ENCODE measurements around the gene SCD5. TPM values are rescaled to one million over a fixed set of nuclear protein-coding genes. Genes with fewer than 3 reads are reported as not detected.

Gene SCD5
- total RNA-seq, 1 donor from 2014 or later, result 36.9 TPM

- Histone ChIP-seq H3K36me3 (no peaks in the 10 kb centered on the region), H3K79me2 (ENCODE audit: low read depth) (no peaks in the 10 kb centered on the region), H3K27ac (no peak overlapping the region), H3K4me3 (no peak overlapping the region), H3F3A (ENCODE audit: low read depth) (no peaks in the 10 kb centered on the region), H3K9me3 (ENCODE audit: low read depth) (no peaks in the 10 kb centered on the region), H3K4me2 (no peak overlapping the region), H3K4me1 (peaks cover 8% of the 10 kb centered on the region), H2AFZ (replicated peaks) (no peak overlapping the region), H4K20me1 (ENCODE audit: low read depth) (no peaks in the 10 kb centered on the region), H3K9ac (no peak overlapping the region), H3K27me3 (no peaks in the 10 kb centered on the region)
- H3K4me3 Mint-ChIP-seq, result no peak overlapping the region
- no peak for DNase-seq (ENCODE audit: low spot score)
- peaks cover 2% of the 10 kb centered on the region for H3K36me3 Mint-ChIP-seq
- H3K9me3 Mint-ChIP-seq, result no peaks in the 10 kb centered on the region
- no peak overlapping the region for H3K27ac Mint-ChIP-seq
- H3K4me1 Mint-ChIP-seq, result peaks cover 14% of the 10 kb centered on the region
- no peaks in the 10 kb centered on the region for H3K27me3 Mint-ChIP-seq (ENCODE audit: insufficient read depth, low read depth)
- TF ChIP-seq EZH2phosphoT487 (IDR thresholded peaks at IDR 0.05) (no peak), EZH2 (IDR thresholded peaks at IDR 0.05) (no peak), CTCF (IDR thresholded peaks at IDR 0.05) (no peak)
Measured at GRCh38 chr4:82712561-82712960, 86.0 kb downstream of the SCD5 start.

GRCh38 chr4:82711158-82711785, 87.3 kb downstream of the SCD5 start:
- Histone ChIP-seq H2AFZ (replicated peaks) (no peak overlapping the region), H3K27me3 (no peaks in the 10 kb centered on the region), H4K20me1 (ENCODE audit: low read depth) (no peaks in the 10 kb centered on the region), H3F3A (ENCODE audit: low read depth) (no peaks in the 10 kb centered on the region), H3K4me2 (no peak overlapping the region), H3K9me3 (ENCODE audit: low read depth) (no peaks in the 10 kb centered on the region), H3K79me2 (ENCODE audit: low read depth) (no peaks in the 10 kb centered on the region), H3K4me1 (peaks cover 8% of the 10 kb centered on the region), H3K9ac (no peak overlapping the region), H3K4me3 (no peak overlapping the region), H3K36me3 (no peaks in the 10 kb centered on the region), H3K27ac (no peak overlapping the region)
- Mint-ChIP-seq H3K4me3 (no peak overlapping the region), H3K27ac (no peak overlapping the region), H3K36me3 (peaks cover 2% of the 10 kb centered on the region), H3K27me3 (ENCODE audit: insufficient read depth, low read depth) (no peaks in the 10 kb centered on the region), H3K9me3 (no peaks in the 10 kb centered on the region), H3K4me1 (peaks cover 22% of the 10 kb centered on the region)
- no peak for TF ChIP-seq CTCF (IDR thresholded peaks at IDR 0.05)
- no peak for TF ChIP-seq EZH2phosphoT487 (IDR thresholded peaks at IDR 0.05)
- TF ChIP-seq EZH2 (IDR thresholded peaks at IDR 0.05), result no peak
- no peak for DNase-seq (ENCODE audit: low spot score)

GRCh38 chr4:82710197-82710929, 88.2 kb downstream of the SCD5 start:
- no peaks in the 10 kb centered on the region for H3K36me3 Mint-ChIP-seq
- Histone ChIP-seq H3K36me3 (no peaks in the 10 kb centered on the region), H3K4me2 (peak overlapping the region; percentile 29), H3K9me3 (ENCODE audit: low read depth) (no peaks in the 10 kb centered on the region), H3K27ac (no peak overlapping the region), H3K9ac (no peak overlapping the region), H3K4me3 (no peak overlapping the region), H4K20me1 (ENCODE audit: low read depth) (no peaks in the 10 kb centered on the region), H3F3A (ENCODE audit: low read depth) (no peaks in the 10 kb centered on the region), H2AFZ (replicated peaks) (no peak overlapping the region), H3K4me1 (peaks cover 8% of the 10 kb centered on the region), H3K79me2 (ENCODE audit: low read depth) (no peaks in the 10 kb centered on the region), H3K27me3 (no peaks in the 10 kb centered on the region)
- no peaks in the 10 kb centered on the region for H3K9me3 Mint-ChIP-seq
- H3K4me3 Mint-ChIP-seq, result no peak overlapping the region
- peaks cover 29% of the 10 kb centered on the region for H3K4me1 Mint-ChIP-seq
- TF ChIP-seq CTCF (IDR thresholded peaks at IDR 0.05) (no peak), EZH2 (IDR thresholded peaks at IDR 0.05) (no peak), EZH2phosphoT487 (IDR thresholded peaks at IDR 0.05) (no peak)
- peak; percentile 18 for DNase-seq (ENCODE audit: low spot score)
- H3K27ac Mint-ChIP-seq, result no peak overlapping the region
- no peaks in the 10 kb centered on the region for H3K27me3 Mint-ChIP-seq (ENCODE audit: insufficient read depth, low read depth)
